Activated CD4-positive, alpha-beta T cell treated with anti-CD3 and anti-CD28 coated beads for 24 hours (primary cell): Measurements from ENCODE around the gene GABPB1.
A peak's percentile ranks its signal among the peaks of the same experiment; 100 is the strongest.
"Not testable (repeated sequence)": the region's sequence is repeated elsewhere in the genome, so short reads cannot be mapped to it uniquely, and the experiment has no call there.

Experiments
- DNase-seq, 2 donors: peaks; one replicate each; pipeline ENCODE4 v3.0.0-alpha.2; 2020; ENCODE audit warnings: low read depth in 2 of 2

The GABPB1 gene

DNA sequence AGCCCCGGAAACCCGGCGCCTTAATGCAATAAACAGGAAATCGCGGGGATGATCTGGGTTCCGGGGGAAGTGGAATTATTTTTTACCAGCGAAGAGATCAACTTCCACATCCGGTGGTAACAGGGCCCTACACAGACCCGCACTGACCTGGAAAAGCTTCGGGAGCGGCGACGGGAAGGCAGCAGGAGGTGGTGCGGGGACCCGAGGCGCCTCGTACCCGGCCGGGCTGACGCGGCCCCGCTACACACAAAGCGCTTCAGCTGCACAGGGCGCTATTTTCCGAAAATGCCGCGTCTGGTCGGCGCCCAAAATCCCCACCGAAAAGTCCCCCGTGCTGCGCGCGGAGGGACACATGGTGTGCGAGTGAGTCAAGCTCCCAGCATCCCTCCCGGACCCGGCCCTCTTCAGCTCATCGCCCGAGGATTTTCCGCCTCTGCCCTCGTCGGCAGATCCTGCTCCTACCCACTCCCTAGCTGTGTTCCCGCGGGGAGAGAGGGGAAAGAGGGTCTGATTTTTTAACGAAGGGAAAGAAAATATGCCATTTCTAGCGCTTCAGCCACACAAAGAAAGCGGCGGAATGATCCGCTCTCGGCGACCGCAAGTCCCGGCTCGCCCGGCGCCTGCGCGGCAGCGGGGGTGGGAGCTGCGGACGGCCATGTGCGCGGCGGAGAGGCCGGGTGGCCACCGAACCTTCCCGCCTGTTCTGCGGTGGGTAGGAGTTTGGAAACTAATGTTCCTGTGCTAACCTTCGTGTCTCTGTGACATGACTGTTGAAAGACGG lies at the start of gene GABPB1:
TSS of gene GABPB1 (minus strand) at position 361 of the 781 bp plus-strand sequence. CDS start 45,400 bp downstream, outside the sequence.
- peak; percentile 79 for DNase-seq

DNA sequence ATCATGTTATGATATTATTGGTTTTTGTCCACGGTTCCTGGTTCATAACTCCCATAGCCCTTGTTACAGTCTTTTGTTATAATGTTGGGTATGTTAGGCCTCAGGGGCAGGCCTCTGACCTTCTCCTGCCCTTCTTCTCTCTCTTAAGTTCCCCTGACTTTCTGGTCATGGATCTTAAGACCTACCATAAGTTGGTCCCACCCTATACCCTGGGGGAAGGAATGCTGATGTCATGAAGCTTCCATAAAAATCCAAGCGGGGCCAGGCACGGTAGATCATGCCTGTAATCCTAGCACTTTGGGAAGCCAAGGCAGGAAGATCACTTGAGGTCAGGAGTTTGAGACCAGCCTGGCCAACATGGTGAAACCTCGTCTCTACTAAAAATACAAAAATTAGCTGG lies 36.6 kb upstream of the GABPB1 start:
- not testable (repeated sequence) for DNase-seq

DNA sequence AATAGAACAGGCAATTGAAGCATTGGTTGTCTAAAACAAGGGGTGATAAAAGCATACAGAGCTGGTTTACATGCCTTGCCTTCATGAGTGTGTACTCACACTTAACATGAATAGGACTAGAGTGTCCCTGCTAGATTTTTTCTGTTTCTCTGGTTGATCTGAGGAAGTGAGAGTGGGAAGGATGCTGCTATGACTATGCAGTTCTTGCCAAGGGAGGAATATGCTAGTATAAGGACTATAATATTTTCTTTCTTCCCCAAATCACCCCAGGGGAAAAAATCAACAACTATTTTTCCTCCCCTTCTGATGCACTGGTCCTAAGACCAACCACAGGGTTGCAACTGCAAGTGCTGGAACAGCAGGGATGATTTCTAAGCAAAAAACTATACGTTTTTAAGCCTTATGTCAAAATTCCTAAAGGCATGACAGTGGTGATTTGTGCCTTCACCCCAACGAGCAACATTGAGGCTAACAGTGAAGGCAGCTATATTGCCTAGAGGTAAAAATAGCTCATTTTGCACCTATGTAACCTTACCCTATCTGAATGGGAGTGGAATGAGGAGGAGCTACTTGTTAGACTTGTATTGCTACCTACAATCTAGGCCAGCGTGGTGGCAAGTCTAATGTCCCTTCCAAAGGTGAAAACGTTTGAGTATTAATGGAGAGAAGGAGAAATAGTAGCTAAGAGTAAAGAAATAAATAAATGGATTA lies 35.7 kb upstream of the GABPB1 start:
- no peak for DNase-seq

DNA sequence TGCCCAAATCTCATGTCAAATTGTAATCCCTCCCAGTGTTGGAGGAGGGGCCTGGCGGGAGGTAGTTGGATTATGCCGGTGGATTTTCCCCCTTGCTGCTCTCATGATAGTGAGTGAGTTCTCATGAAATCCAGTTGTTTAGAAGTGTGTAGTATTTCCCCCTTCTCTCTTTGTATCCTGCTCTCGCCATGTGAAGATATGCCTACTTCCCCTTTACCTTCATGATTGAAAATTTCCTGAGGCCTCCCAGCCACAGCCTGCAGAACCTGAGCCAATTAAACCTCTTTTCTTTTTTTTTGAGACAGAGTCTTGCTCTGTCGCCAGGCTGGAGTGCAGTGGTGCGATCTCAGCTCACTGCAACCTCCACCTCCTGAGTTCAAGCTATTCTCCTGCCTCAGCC lies 27.4 kb upstream of the GABPB1 start:
- not testable (repeated sequence) for DNase-seq

DNA sequence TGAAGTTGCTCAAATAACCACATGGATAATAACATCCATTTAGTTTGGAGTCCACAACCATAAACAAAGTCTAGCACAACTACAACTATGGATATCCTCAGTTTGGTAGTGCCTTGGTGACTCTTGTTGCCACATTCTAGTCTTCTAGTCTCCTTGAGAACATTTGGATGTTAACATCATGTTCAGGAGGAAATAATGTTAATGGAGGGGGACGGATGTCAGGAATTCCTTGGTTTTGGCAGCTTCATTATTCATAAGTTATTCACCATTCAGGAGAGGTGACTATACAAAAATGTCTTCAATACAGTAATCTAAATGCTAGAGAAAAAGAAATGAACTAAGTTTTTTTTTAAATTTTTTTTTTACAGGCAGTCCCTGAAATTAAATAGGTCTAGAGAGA lies 26.4 kb upstream of the GABPB1 start:
- DNase-seq: no peak

DNA sequence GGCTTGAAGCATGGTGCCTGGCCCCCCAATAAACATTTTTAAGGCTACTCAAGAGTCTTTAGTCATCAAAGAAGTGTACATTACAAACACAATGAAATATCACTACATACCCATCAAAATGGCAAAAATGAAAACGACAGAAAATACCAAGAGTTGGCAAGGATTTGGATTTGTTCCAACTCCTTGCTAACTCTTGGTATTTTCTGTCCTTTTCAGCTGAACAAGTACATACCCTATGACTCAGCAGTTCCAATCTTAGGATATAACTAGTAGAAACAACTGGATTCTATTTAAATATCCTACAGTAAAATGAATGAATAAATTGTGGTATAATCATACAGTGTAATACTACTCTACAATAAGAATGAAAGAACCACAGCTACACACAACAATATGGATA lies 25.1 kb upstream of the GABPB1 start:
- DNase-seq: no peak

DNA sequence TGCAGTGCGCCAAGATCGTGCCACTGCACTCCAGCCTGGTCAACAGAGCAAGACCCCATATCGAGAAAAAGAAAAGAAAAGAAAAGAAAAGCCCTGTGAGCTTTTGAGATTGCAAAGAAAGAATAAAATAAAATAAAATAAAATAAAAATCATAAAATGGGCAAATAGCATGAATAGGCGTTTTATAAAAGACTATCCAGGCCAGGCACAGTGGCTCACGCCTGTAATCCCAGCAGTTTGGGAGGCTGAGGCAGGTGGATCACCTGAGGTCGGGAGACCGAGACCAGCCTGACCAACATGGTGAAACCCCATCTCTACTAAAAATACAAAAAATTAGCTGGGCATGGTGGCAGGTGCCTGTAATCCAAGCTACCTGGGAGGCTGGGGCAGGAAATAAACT lies 24.4 kb upstream of the GABPB1 start:
- DNase-seq: not testable (repeated sequence)

DNA sequence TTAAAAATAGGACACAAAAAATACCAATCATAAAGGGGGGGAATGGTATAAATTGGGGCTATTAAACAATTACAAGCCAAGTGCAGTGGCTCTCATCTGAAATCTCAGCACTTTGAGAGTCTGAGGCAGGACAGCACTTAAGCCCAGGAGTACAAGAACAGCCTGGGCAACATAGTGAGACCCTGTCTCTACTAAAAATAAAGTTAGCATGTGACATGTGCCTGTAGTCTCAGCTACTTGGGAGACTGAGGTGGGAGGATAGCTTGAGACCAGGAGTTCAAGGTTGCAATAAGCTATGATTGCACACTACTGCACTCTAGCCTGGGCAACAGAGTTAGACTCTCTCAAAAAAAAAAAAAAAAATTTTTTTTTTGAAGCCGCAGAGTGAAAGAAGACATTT lies 23.8 kb upstream of the GABPB1 start:
- no peak for DNase-seq

DNA sequence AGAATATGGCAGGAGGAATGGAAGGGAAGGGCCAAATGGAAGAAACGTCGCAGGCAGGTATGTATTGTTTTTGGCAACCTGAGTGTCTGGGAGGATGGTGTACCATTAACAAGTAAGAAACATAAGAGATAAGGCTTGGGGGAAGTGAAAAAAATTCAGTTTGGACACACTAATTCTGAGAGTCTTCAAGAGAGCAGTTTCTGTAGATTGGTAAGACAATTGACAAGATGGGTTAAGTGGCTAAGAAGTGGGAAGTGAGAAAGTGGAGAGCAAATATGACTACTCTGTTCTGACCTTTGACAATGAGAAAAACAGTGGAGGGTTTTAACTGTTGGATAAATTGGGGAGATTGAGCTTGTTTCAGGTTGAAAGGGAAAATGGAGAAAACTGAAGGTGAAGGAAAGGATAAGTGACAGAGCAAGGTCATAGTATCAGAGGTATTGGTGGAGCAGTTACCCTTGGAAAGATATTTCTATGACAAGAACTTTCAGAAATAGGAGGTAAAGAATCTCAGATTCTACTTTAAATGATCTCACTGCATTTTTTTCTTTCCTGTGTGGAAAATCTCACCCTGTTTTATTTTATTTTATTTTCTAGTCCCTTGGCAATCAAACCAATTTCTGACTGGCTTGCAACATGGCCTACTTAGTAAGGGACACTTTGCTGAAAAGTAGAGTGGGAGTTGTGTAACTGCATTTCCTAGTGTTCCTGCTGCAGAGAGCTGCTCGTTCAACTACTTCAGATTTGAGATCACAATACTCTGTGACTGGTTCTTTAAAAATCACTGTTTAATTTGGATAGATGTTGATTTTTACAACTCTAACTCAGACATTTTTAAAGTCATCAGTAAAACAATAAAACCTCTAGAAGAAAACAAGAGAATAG lies 23.1 kb upstream of the GABPB1 start:
- DNase-seq: no peak

DNA sequence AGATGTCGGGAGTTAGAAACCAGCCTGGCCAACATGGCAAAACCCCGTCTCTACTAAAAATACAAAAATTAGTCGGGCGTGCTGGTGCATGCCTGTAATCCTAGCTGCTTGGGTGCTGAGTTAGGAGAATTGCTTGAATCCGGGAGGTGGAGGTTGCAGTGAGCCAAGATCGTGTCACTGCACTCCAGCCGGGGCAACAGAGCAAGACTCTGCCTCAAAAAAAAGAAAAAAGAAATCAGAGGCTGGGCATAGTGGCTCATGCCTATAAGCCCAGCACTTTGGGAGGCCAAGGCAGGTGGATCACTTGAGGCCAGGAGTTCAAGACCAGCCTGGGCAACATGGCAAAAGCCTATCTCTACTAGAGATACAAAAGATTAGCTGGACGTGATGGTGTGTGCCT lies 14.6 kb upstream of the GABPB1 start:
- not testable (repeated sequence) for DNase-seq

DNA sequence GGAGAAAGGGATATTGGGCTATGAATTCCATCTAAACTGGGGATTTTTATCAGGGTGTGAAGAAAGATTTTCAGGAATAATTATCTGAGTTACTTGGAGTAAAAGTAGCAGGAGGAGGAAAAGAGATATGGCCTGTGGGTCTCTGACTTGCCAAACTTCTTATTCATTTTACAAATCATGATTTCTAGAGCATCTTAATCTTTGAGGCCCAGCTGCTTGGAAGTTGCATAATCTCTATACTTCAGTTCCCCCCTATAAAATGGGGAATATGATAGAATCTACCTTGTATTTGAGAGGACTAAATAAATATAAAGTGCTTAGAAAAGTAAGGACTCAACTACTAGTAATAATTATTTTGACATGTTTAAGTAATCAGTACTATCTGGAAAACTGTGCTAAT lies 11.0 kb upstream of the GABPB1 start:
- DNase-seq: no peak

DNA sequence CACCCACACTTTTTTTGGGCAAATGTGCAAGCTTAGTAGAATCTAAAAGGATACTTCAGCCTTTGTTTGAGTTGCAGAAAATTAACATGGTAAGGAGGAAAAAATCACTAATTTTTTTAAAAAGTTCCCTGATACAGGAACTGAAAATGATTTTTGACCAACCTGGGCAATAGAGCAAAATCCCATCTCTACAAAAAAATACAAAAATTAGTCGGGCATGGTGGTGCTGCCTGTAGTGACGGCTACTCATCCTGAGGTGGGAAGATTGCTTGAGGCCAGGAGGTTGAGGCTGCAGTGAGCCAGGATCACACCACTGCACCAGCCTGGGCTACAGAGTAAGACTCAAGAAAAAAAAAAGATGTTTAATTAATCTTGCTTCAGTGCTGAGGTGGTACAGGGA lies 10.6 kb upstream of the GABPB1 start:
- DNase-seq: no peak

DNA sequence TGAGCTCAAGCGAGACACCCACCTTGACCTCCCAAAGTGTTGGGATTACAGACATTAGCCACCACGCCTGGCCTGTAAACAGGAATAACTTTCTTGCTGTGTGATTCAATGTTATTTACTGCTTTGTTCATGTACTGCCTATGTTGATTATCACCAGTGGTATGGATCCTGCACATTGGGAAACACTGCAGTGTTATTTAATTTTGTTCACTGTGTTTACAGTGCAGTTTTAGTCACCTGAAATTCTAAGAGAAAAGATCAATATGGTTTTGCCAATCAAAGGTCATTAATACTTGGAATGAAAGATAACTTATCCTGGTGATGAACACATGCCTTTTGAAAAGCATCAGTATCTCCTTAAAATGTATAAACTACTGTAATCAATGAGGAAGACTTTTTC lies 8.6 kb upstream of the GABPB1 start:
- DNase-seq: no peak

DNA sequence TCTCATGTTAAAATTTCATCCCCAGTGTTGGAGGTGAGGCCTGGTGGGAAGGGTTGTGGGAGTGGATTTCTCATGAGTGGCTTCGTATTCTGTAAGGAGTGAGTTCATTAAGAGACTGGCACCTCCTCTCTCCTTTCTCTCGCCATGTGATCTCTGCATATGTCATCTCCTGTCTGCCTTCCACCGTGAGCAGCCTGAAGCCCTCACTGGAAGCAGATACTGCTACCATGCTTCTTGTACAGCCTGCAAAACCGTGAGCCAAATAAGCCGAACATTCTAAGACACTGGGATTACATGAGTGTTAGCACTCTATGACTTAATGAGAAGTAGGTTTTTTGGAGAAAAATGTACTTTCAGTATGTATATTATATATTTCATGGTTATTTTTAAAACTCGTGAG lies 6.8 kb upstream of the GABPB1 start:
- no peak for DNase-seq

DNA sequence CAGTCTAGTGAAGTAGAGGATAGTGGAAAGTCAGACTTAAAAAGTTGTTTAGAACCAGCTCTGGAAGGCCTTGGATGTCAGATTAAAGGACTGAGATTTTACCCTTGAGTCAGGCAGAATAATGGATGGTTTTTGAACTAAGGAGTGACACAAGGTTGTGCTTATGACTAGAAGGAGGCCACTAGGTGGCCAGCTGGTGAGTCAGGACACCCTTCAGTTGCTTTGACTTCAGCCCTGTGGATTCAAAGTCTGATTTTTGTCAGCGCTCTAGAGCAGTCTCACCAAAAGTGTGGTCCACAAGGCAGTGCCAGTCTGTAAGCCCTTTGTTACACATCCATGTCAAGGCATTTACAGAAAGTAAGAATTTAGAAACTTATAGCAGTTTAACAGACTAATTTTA lies 3.8 kb upstream of the GABPB1 start:
- DNase-seq: no peak

DNA sequence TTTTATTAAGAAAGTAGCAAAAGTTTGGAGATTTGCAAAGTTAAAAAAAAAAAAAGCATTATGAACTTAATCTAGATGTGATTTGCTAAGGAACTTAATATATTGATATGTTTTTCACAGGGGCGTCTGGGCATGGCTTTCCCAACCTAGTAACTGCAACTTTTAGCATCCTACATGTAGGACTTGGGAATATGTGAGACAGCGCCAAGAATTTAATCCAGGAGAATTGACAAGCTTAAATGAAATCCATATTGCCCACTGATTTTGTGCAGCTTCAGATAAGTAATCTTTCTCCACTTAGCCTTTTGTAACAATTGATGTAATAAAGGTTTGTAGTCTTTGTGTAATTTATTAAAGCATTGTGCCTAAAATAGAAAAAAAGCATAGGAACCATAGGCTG lies 982 bp upstream of the GABPB1 start:
- no peak for DNase-seq

DNA sequence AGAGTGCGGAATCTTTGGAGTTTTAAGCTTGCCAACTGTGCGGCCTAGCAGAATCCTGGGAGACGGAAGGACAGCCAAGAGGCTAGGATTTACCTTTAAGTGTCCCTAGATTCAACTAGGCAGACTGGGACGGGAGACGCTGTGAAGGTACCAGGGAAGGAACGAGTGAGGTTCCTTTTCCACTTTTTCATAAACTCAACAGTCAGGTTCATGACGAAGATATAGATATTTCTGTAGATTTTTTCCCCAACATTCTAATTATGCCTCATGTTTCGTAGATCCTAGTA lies 564 bp upstream of the GABPB1 start:
- no peak for DNase-seq

DNA sequence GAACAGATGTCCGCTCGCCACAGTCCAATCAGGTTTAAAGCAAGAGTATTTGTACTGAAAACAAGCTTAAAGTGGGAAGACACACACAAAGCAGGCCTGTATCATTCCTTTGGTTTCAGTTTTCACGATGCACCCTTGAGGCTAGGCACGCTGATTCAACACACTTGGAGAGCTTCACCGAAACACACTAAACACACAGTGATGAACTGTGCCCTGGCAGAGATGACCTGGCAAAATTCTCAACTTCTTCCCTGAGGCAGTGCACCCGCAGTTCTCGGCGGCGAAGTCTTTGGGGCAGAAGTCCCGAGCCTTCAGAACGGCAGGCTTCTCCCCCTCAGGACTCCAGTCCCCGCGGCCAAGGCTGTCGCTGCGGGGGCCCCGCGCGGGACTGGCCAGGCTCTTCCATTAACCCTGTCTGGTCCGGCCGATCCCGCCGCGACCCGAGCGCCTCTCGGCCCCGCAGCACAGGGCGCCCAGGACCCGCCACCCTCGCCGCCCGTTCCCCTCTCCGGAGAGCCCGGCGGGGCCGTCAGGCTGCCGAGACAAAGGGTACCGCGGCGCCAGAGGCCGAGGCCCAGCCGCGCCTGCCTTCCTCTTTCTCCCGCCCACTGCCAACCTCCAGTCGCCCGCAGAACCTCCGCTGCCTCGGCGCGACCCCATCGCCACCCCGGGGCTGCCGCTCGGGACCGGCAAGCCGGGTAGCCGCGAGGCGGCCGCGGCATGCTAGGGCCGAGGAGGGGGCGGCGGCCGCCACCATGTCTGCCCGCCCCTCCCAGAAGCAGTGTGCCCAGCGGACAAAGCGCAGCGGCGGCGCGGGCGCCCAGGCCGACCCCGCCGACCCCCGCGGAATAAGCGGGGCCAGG lies 792 bp downstream of the GABPB1 start:
- peak; percentile 13 to 19 for DNase-seq

DNA sequence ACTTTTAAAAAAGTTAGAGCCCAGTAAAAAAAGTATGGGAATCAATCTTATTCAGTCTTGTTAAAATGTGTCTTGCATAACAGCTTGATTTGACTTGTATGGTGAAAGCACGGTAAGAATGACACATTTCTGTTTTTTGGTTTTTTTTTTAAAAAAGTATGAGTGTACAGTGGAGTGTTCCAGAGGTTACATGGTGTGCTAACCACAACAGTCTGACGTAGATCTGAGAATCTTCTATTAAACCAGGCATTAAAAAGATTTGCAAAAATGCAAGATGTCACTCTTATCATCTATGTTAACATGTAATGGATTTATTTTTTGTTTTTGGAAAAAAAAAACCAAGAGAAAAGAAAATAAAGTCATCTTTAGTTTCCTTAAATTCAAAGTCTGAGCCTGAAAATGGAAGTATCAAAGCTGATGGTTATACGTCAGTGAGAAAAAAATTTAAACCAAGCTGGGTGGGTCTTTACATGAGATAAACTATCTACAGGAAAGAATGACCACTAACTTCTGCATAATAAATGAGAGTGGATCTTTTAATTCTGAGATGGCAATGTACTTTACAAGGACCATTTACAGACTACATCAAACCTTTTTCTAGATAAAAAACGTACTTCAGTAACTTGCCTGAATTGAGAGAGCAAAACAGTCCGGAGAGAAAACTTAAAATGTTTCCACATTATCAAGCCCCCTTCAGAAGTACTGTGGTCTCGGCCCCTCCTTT lies 1.6 kb downstream of the GABPB1 start:
- no peak for DNase-seq

DNA sequence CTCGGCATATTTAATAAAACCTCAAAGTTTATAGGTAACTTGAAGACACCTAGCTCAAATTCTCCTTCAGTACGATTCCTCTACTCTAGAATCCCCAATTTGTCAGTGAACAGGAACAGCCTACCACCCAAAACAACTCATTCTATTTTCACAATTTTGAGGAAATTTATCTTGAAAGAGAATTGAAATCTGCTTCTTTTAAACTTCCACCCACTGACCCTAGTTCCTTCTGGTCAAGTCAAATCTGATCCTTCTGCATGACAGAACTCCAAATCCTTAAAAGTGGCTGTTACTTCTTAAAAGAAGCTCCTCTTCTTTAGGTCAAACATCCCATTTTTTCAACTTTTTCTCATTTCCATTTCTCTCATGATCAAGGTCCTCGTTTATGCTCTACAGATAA lies 4.4 kb downstream of the GABPB1 start:
- no peak for DNase-seq

DNA sequence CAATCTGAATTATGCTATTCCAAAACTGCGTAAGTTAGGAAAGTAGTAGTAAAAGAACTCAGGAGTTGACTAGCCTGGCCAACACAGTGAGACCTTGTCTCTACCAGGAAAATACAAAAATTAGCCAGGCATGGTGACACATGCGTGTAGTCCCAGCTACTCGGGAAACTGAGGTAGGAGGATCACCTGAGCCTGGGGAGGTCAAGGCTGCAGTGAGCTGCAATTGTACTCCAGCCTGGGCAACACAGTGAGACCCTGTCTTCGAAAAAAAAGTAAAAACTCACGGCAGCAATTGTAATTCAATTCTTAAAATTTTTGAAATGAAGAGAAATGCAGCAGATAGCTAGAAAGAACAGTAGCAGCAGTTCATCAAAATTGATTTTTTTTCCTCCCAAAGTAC lies 9.7 kb downstream of the GABPB1 start:
- no peak for DNase-seq
